Type B pancreatic cell (in vitro differentiated cells): ENCODE results near the gene WDR77. TPM values are rescaled to one million over a fixed set of nuclear protein-coding genes. Genes with fewer than 3 reads are reported as not detected.

Source experiments
- DNase-seq: peaks from one replicate; pipeline ENCODE4 v3.0.0; 2021; ENCODE audit warnings: mixed read lengths; ENCODE audit not compliant: unreplicated experiment; ENCODE audit errors: extremely low spot score
- H3K27ac Mint-ChIP-seq: 2 replicates; pipeline ENCODE4 v1.8.0; 2021; ENCODE audit warnings: mild to moderate bottlenecking, mixed read lengths
- H3K27me3 Mint-ChIP-seq: 2 replicates; pipeline ENCODE4 v1.8.0; 2021; ENCODE audit warnings: mixed read lengths
- H3K36me3 Mint-ChIP-seq: 2 replicates; pipeline ENCODE4 v1.8.0; 2021; ENCODE audit warnings: mixed read lengths
- H3K4me1 Mint-ChIP-seq: one replicate; pipeline ENCODE4 v1.8.0; 2021; ENCODE audit warnings: mixed read lengths; ENCODE audit not compliant: unreplicated experiment
- H3K4me3 Mint-ChIP-seq: 2 replicates; pipeline ENCODE4 v1.8.0; 2021; ENCODE audit warnings: mild to moderate bottlenecking, mixed read lengths
- H3K9me3 Mint-ChIP-seq: 2 replicates; pipeline ENCODE4 v1.8.0; 2021; ENCODE audit warnings: mixed read lengths
- total RNA-seq: library from RNA; stranded (reverse); gene quantifications from 2 replicates; pipeline ENCODE4 v1.2.1, GENCODE V29; 2021; ENCODE audit warnings: low replicate concordance
- TF ChIP-seq, protein P1 (sequence below): fragments of 200-600 bp; sonication (generic); conservative IDR thresholded peaks from 2 replicates; pipeline ENCODE4 v1.5.0; 2021; ENCODE audit warnings: antibody characterized with exemption, mild to moderate bottlenecking

WDR77 gene
- total RNA-seq, 1 donor from 2014 or later: 42.8 TPM

DNA sequence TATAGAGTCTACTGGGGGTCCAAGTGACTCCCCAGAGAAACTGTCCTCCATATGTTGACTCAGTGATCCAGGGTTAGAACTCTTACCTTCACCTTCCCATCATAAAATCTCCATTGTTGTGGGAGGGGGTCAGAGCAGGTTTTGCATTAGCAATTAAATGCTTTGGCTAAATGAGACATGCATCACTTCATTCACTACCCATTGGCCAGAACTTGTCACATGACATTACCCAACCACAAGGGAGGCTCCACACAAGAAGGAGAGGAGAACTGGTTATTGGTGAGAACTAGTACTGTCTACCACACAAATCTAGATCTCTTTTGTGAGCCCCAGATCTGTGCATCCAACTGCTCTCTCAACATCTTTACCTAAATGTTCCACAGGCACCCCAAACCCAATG, 20.5 kb upstream of the WDR77 start:
- Mint-ChIP-seq H3K27me3 (no peaks in the 10 kb centered on the region), H3K4me3 (no peak overlapping the region), H3K4me1 (no peaks in the 10 kb centered on the region), H3K9me3 (no peaks in the 10 kb centered on the region), H3K27ac (no peak overlapping the region), H3K36me3 (peaks cover 5% of the 10 kb centered on the region)
- TF ChIP-seq, protein P1, sequence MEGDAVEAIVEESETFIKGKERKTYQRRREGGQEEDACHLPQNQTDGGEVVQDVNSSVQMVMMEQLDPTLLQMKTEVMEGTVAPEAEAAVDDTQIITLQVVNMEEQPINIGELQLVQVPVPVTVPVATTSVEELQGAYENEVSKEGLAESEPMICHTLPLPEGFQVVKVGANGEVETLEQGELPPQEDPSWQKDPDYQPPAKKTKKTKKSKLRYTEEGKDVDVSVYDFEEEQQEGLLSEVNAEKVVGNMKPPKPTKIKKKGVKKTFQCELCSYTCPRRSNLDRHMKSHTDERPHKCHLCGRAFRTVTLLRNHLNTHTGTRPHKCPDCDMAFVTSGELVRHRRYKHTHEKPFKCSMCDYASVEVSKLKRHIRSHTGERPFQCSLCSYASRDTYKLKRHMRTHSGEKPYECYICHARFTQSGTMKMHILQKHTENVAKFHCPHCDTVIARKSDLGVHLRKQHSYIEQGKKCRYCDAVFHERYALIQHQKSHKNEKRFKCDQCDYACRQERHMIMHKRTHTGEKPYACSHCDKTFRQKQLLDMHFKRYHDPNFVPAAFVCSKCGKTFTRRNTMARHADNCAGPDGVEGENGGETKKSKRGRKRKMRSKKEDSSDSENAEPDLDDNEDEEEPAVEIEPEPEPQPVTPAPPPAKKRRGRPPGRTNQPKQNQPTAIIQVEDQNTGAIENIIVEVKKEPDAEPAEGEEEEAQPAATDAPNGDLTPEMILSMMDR: no peak
- DNase-seq: no peak

DNA sequence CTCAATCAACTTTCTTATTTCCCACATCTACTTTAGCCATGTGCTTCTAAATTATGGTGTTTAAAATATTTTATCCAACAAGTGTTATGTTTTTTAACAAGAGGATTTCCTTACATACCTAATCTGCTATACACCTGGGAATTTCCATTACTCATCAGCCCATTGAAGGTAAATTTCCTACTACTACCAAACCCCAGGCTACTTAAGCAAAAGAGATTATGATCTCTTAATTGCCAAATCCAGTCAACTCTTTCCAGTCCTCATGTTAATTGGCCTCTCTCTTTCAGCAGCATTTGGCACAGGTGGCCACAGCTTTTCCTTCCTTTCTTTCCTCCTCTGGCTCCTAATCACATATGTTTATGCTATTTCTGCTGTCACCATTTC, 19.7 kb upstream of the WDR77 start:
- Mint-ChIP-seq H3K4me3 (no peak overlapping the region), H3K36me3 (peaks cover 5% of the 10 kb centered on the region), H3K4me1 (no peaks in the 10 kb centered on the region), H3K27ac (no peak overlapping the region), H3K27me3 (no peaks in the 10 kb centered on the region), H3K9me3 (no peaks in the 10 kb centered on the region)
- DNase-seq: no peak
- TF ChIP-seq, protein P1: no peak

DNA sequence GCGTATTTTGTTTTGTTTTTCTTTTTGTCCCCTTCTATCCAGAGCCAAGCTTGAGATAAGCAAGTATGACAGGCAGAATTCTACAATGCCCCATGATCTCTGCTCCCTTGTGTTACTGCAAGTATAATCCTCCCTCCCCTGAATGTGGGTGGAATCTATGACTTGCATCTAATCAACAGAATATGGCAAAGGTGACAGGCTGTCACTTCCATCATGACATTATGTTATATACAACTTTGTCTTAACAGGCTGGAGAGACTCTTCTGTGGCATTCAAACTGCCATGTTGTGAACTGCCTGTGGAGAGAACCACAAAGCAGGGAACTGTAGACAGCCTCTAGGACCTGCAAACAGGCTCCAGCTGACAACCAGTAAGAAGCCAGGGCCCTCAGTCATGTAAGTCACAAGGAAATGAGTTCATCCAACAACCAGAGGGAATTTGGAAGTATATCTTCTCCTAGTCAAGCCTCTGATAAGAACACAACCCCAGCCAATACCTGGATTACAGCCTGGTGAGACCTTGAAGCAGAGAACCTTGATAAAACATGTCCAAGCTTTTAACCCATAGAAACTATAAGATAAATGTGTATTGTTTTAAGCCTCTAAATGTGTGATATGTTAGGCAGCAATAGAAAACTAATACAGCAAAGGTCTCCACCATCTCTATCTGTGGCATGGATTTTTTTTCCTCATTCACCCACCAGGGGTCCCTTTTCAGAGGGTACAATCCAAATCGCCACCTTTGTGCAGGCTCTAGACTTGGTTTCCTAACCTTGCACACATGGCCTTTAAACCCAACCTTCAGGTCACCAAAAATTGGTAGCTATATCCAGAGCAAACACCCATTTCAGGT, 19.0 kb upstream of the WDR77 start:
- Mint-ChIP-seq H3K36me3 (peaks cover 9% of the 10 kb centered on the region), H3K9me3 (no peaks in the 10 kb centered on the region), H3K27me3 (no peaks in the 10 kb centered on the region), H3K4me3 (no peak overlapping the region), H3K4me1 (no peaks in the 10 kb centered on the region), H3K27ac (no peak overlapping the region)
- TF ChIP-seq, protein P1: peak; percentile 34
- no peak for DNase-seq

DNA sequence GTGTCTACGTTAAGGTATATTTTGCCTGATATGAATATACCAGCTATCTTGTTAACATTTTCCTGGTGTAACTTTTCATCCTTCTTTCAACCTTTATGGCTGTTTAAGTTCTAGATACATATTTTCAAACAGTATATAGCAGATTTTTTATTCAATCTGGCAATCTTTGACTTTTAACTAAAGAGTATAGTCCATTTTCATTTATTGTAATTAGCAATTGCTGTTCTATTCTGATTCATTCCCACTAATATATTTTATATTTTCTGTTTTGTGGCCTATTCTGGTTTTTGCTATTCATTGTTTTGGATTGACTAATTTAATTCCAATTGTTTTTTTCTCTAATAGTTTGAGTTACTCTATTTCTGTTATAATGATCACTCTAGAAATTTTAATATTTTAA, 17.4 kb upstream of the WDR77 start:
- Mint-ChIP-seq H3K4me3 (no peak overlapping the region), H3K9me3 (no peaks in the 10 kb centered on the region), H3K27ac (no peak overlapping the region), H3K4me1 (no peaks in the 10 kb centered on the region), H3K36me3 (peaks cover 4% of the 10 kb centered on the region), H3K27me3 (no peaks in the 10 kb centered on the region)
- TF ChIP-seq, protein P1: no peak
- DNase-seq: no peak

DNA sequence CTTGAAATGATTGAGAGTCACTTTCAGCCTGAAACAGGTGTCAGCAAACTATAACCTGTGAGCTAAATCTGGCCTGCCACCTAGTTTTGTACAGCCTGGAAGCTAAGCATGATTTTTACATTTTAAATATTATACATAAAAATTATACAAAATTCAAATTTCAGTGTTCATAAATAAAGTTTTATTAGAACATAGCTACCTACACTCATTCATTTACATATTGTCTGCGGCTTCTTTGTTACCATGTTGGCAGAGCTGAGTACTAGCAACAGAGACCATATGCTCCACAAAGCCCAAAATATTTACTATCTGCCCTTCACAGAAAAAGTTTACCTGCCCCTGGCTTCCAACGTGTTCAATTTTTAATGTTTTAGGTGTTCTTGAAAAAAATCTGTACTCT, 16.7 kb upstream of the WDR77 start:
- Mint-ChIP-seq H3K27me3 (no peaks in the 10 kb centered on the region), H3K36me3 (peaks cover 5% of the 10 kb centered on the region), H3K4me1 (no peaks in the 10 kb centered on the region), H3K9me3 (no peaks in the 10 kb centered on the region), H3K4me3 (no peak overlapping the region), H3K27ac (no peak overlapping the region)
- DNase-seq: no peak
- TF ChIP-seq, protein P1: no peak
